ENCODE data around the gene ZNF174.

- no peak for TF ChIP-seq POLR2A (IDR thresholded peaks at IDR 0.05)
- no peak for TF ChIP-seq CTCF (IDR thresholded peaks at IDR 0.05)
These were observed 45.4 kb upstream of the ZNF174 start, which contains the start of gene OR2C1 for GRCh38 chr16:3355589-3355988.
